GM18907 (cell line): ENCODE measurements around the gene RELN.
"Not testable (repeated sequence)": the region's sequence is repeated elsewhere in the genome, so short reads cannot be mapped to it uniquely, and the experiment has no call there.

Experiments
- ATAC-seq: cut with Tn5 transposase; IDR thresholded peaks from one replicate; pipeline ENCODE4 v1.9.1; 2021; ENCODE audit warnings: mild to moderate bottlenecking, moderate library complexity; ENCODE audit not compliant: unreplicated experiment

RELN gene

DNA sequence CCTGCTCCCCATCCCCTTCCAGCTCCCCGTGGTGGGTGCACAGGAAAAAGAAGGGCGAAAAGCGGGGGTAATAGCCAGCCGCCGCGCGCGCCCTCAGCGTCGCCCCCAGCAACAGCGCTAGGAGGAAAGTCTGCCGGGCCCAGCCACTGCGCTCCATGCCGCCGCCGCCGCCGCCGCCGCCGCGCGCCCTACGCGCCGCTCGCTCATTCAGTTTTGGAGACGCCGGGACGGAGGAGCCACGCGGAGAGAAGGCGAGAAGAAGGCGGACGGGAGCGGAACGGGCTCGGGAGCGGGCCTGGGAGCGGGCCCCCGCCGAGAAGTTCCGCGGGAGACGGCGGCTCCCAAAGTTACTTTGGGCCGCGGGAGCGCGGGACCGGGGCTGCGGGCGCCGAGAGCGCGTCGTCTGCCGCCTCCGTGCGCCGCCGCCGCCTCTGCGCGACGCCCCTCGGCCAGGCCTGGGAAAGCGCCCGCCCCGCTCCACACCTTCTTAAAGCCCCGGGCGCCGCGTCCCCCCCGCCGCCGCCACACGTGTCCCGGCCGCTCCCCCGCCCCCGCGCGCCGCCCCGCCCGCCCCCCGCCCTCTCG, at the start of gene RELN:
TSS of gene RELN (minus strand) at position 459 of the 585 bp plus-strand sequence. CDS start at position 157, 302 bp downstream.
- no peak for ATAC-seq

DNA sequence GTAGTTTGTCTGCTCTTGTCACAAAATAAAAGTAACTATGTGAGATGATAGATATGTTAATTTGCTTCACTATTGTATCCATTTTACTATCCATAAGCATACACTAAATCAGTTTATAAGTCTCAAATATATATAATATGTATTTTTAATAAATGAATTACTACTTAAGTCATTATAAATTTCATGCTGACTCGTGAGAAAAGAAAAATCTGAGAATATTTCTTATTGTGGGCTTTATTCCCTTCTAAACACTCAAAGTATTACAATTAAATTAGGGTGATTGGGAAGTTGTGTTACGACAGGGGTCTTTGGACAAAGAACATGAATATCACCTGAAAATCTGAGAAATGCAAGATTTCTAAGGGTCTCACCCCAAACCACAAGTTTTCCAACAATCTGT, 48.7 kb upstream of the RELN start:
- ATAC-seq: no peak

DNA sequence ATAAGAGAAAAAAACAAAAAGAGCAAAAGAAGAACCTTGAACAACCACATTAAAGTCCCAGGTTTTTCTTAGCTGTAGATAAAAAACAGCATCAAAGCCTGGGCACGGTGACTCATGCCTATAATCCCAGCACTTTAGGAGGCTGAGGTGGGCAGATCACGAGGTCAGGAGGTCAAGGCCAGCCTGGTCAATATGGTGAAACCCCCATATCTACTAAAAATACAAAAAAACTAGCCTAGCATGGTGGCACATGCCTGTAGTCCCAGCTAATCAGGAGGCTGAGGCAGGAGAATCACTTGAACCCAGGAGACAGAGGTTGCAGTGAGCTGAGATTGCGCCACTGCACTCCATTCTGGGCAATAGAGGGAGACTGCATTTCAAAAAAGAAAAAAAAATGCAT, 47.4 kb upstream of the RELN start:
- ATAC-seq: not testable (repeated sequence)

DNA sequence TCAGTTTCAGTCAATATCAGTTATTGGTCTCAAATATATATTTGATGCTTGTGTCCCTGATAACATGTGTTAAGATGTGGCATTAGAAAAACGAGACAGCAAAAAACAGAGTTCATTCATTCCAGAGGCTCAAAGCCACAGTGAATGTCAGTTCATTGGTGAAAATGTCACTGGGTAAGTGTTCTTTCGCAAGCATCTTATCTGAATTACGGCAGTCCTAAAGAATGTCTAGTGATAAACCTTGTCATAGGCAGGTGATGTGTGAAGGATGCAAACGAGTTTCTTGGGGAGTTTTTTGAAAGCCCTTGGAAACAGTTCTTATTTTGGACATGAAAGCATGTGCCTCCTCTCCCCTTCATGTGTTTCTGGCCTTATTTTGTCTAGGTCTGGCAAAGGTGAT, 45.9 kb upstream of the RELN start:
- no peak for ATAC-seq

DNA sequence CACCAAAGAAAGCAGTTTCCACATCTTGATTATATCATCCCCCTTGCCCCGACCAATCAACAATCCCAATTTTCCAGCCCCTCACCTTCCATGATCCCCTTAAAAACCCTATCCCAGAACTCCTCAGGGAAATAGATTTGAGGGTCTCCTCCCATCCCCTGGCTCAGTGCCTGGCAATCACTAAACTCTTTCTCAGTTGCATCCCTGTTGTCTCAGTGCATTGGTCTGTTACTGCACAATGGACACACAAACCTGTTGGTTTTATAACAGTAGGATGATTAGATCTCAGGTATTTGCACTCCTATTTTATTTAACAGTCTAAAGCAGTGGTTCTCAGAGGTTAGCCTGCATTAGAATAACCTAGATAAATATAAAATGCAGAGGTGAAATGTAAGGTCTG, 45.2 kb upstream of the RELN start:
- no peak for ATAC-seq

DNA sequence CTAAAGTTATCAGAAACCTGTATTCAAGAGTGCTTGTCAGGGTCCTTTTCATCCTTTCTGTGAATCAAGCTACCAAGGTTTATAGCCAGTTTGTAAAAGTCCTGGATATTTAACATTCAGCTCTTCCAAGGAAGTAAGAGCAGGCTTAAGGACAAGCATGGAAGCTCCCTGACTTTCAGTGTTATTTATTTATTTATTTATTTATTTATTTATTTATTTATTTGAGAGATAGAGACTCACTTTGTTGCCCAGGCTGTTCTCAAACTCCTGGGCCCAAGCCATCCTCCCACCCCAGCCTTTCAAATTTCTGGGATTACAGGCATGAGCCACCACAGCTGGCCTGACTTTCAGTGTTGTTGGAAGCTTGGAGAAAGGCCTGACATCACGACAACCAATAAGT, 44.4 kb upstream of the RELN start:
- no peak for ATAC-seq

DNA sequence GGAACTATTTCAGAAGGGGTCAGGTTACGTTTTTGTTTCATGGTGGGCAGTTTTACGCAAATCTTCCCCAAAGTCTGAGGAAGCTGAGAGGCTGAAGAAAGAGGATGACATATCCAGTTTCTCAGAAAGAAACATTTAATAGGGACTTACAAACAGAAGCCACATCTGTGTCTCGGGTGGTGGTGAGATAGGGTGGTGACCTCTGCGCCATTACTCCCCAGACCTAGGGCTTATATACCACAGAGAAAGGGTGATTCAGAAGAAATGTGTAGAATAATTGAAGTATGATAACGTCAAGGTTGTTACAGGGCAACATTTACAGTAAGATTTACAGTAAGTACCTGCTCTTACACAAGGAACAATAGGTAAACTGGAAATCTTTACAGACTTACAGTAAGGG, 43.0 kb upstream of the RELN start:
- no peak for ATAC-seq

DNA sequence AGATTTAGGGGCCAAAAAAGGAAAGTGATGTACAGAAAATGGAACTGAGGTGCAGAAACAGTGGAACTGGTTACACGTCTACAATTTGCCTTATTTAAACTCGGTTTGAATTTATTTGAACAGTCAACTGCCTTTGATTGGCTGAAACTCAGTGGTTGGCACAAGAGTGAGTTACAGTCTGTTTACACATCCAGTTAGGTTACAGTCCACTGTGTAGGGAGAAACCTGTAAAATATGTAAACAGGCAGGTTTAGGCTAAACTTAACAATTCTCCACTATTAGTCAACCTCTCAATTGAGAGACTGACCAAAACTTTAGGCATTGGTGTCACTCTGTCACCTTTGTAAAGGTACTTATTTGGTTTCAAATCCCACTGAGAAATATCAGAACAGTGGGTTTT, 40.3 kb upstream of the RELN start:
- ATAC-seq: no peak

DNA sequence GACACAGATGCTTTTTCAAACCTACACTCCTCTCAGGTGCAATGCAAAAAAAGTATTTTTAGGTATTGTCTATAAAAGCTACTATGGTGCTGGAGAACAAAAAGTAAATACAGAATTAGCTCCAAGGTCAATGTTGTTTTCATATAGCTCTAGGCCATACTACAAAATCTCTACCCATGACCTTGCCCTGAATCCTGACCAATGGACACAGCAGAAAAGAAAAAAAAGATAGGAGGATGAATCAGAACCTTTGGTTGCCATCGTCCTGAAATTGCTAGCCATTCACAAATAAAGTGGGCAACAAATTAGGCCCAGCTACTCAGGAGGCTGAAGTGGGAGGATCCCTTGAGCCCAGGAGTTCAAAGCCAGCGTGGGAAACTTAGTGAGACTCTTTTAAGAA, 35.2 kb upstream of the RELN start:
- ATAC-seq: no peak

DNA sequence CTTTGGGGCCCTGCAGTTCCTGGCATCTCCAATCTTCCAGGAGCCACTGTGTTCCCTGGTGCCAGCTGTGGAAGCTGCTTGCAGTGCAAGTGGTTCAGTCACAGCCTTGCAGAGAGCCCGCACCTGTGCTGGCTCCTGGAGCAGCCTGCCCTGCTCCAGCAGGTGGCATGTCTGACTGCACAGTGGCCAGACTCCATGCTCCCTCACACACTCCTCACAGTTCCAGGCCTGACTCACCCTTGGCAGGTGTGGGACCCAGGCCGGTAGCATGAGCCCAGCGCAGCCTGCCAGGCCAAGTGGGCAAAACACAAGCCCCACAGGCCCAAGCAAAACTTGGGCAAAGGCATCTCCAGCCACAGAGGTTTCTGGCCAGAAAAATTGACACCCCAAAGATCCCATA, 33.6 kb upstream of the RELN start:
- no peak for ATAC-seq

DNA sequence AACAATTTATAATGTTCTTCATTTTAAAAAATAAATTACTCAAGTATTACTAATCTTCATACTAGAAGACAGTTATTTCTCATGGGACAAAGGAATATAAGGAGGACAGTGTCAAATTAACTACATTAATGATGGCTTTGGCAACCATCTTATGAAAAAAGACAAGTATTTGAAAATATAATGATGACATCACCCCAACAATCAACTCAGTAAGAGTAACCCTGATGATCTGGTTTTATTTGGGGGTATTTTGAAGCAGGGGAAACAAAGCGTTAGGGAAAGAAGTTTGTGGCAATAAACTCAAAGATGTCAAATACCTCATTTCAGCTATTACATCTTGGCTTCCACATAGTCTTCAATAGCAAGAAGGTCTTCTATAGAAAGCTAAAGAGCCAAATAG, 29.0 kb upstream of the RELN start:
- ATAC-seq: no peak

DNA sequence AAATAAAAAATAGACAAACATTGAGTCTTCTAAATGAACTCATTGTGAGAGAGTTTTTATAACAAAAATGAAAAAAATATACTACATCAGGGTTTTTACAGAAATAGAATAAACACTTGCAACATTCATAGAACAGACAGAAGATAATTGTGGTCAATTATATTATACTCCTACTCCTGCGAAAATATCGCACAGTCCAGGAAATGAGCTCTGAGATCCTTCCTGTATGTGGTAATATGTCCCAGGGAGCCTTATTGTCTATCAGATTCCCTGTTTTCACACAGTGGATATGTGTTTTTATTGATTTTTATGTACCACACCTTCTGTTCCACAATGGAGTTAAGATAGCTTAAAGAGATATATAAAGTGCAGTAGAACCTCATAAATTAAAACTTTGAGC, 27.5 kb upstream of the RELN start:
- no peak for ATAC-seq

DNA sequence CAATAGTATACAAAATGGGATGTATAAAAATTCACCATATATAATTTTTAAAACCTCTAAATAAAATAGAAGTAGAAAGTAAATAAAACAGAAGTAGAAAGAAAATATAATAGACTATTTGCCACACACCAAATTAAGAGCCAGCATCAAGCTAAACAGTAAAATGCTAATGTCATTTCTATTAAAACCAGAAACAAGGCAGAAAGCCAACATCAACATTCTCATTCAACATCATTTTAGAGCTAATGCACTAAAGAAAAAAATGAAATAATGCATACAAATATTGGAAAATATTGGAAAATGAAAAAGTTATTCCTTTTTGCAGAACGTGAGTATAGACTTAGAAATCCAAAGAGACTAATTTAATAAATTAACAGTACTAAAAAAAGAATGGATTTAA, 23.4 kb upstream of the RELN start:
- no peak for ATAC-seq

DNA sequence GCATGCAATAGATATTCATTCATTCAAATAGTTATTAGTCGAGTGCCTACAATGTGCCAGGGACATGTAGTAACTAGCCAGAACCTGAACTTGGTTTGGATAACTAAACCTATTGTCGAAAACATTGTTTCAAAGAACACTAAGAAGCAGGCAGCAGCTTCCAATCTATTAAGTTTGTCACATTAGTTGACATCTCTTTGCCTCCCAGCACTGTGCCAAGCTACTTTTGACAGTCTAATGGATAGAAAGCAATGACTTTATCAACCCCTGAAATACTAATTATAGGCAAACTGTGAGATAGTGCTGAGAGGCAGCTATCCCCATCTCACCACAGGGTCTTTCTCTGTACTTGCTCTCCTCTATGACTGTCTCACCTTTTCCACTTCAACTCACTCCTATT, 22.4 kb upstream of the RELN start:
- ATAC-seq: no peak

DNA sequence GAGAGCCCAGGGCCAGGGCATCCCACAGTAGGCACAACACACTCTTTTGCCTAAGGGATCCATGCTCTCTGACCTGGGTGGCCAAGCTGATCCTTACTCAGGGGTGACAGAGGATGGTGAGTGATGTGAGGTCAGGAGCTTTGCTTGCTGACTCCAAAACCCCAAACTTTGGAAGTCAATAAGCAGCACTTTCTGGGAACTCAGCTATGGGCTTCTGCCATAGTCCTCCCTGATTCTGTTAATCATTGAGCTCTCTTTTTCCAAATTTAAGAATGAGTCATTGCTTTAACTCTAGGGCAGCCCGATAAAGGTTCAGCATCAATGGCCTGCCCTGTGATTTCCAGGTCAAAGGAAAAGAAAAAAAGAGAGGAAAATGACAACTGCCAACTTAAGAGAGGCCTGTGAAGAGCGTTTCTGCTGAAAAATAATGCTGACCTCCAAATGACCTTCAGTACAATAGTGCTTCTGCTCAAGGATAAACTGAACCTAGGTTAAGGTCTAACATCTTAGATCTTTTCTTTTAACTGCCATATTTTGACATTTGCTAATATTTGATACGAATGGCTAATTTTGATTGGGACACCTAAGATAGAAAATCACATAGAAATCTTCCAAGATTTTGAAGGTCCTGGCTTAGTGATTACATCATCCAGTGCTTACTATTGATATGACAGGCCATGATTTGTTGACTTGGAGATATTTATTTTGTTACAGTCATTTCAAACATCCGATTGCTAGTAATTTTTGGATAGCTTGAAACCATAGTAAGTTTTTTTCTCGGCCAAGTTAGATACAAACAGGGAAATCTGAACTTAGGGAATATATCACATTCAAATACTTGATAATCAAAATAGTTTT, 20.8 kb upstream of the RELN start:
- no peak for ATAC-seq

DNA sequence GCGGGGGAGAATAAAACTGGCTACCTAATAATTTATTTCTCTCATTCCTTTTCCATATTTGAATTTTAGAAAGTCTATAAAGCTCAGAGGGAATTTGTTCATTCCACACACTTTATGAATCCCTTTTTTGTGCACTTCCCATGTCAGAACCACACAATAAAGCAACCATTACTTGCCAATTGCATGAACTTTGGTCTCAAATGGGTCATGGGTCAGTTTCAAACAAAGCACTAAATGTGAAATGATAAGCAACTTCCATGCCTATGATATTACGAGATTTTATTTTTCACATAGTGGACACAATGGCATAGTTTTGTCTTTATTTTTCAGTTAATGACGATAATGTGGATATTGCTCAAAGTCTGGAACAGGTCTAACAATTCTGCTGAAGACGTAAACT, 18.6 kb upstream of the RELN start:
- ATAC-seq: no peak

DNA sequence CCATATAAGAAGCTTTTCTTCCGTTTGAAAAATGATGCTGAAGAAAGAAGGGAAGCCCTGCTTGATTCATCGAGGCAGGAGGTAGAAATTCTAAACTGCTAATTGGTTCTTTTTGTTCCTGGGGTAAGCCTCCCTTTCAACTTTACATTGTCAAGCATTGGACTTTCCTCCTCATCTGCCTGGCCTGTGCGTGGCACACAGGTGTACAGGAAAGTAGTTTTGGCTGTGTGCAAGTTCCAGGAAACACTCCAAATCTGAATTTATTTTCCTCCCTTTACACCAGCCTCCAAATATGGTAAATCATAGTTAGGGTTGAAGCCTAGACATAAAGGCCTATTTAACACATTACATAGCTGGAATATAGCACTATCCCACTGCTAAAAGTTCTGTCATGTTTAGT, 18.2 kb upstream of the RELN start:
- ATAC-seq: no peak

DNA sequence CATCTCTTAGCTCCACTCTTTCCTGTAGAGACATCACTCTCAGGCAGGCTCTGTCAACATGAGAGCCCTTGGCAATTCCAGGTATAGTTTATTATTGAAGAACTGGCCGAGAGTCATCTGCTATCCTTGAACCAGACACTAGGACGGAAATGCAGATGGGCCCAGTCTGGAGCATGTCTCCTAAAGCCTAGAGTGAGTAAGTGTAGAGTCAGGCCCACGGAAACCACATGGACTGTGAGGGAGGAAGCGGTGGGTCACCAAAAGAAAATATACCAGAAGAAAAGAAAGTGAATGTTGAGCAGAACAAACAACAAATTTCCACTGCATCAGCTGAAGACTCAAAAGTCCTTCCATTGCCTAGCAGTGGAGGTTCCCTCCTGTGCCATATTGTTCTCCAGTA, 15.7 kb upstream of the RELN start:
- no peak for ATAC-seq

DNA sequence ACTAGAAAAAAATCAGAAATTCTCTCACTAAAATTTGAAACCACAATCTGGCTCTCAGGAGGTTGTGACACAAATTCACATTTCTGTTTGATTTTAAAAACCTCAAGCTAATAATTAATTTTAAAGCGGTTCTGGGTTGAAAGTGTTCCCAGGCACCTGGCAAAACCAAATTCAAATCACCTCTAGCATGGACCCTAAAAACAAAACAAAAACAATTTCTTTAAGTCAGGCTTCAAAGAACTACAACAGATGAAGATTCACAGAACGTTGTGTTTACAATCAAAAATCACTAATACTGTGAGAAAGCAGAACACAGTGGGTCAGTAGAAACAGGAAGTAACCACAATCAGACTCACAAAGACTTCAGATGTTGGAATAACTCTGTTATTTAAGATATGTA, 7.2 kb upstream of the RELN start:
- peak; percentile 75 for ATAC-seq

DNA sequence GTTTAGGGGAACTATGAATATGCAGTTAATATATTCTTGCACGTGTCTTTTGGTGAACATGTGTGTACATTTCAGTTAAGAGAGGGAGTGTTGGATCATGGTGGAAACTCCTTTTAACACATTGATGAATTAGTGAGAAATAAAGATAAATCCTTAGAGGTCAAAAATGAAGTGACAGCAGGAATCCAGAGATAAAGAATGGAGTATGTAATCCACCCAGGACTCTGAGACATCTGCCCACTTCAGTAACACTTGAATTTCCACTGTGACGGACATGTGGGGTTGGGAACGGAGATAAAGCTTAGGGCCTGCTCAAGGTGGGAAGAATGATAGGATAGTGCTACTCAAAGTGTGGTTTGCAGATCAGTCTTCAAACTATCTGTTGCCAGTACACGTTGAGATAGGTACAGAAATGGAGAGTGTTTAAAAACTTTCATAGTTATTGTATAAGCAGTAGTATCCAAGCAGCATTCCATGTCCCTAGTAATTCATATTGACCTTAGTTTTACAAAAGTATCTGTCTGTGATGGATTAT, 6.6 kb upstream of the RELN start:
- ATAC-seq: peak; percentile 14

DNA sequence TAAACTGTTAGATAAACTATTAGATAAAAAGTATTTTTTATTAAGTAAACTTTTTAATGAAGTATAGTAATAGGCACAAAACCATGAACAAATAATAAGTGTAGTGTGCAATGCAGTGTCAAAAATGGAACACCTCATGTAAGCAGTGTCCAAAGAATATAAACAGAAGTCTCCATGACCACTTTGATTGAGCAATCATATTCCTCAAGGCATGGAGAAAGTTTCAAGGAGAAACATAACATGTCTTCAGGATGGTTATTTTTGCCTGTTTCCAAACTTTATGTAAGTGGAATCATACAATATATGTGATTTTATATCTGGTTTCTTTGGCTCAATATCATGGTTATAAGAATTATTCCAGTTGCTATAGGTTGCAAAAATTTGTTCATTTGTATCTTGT, 6.1 kb upstream of the RELN start:
- ATAC-seq: no peak

DNA sequence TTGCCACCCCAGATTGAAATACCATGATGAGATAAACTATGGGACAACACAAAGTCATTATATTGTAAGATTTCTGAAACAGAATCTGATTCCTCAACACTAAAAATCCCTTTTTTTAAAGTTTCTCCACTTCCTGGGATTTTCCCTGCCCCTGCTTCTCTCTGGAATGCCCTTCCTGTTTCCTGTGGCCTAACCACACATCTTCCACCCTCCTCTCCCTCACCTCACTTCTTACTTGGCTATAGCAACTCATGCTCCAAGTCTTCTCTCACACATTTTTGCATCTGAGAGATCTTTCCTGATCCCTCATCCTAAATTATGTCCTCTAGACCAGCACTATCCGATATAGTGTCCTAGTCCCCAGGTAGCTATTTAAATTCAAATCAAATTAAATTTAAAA, 4.1 kb upstream of the RELN start:
- ATAC-seq: no peak

DNA sequence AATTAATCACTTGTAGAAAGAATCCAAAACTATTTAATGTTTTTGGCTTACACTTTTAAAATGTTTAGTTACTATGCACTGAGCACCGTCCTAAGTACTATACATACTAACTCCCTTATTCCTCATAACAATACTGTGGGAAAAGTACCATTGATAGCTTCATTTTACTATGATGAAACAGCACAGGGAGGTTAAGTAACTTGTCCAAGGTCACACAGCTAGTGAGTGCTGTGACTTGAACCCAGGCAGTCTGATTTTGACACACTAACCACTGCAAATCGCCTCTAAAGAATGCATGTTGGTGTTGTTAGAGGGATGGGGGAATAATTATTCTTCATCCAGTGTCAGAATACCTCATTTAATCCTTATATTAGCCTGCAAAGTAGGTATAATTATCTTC, 1.9 kb upstream of the RELN start:
- no peak for ATAC-seq
